HG03097 (cell line): ENCODE data around the gene CCDC107.
"Not testable (repeated sequence)": the region's sequence is repeated elsewhere in the genome, so short reads cannot be mapped to it uniquely, and the experiment has no call there.

ENCODE experiments used
- ATAC-seq: cut with Tn5 transposase; IDR thresholded peaks from one replicate; pipeline ENCODE4 v1.9.1; 2021; ENCODE audit not compliant: unreplicated experiment, low FRiP score

The CCDC107 gene

DNA sequence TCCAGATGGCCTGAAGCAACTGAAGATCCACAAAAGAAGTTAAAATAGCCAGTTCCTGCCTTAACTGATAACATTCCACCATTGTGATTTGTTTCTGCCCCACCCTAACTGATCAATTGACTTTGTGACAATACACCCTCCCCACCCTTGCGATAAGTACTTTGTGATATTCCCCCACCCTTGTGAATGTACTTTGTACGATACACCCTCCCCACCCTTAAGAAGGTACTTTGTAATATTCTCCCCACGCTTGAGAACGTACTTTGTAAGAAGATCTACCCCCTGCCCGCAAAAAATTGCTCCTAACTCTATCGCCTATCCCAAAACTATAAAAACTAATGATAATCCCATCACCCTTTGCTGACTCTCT lies 21.2 kb upstream of the CCDC107 start:
- ATAC-seq: not testable (repeated sequence)

DNA sequence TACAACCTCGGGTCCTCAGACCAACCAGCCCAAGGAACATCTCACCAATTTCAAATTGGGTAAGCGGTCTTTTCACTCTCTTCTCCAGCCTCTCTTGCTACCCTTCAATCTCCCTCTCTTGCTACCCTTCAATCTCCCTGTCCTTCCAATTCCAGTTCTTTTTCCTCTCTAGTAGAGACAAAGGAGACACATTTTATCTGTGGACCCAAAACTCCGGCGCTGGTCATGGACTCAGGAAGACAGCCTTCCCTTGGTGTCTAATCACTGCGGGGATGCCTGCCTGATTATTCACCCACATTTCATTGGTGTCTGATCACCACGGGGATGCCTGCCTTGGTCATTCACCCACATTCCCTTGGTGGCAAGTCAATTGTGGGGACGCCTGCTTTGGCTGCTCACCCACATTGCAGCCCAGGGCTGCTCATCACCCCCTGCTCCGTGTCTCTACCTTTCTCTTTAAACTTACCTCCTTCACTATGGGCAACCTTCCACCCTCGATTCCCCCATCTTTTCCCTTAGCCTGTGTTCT lies 20.6 kb upstream of the CCDC107 start:
- not testable (repeated sequence) for ATAC-seq

GRCh38 chr9:35638751-35639150 lies 19.3 kb upstream of the CCDC107 start:
- ATAC-seq: not testable (repeated sequence)

DNA sequence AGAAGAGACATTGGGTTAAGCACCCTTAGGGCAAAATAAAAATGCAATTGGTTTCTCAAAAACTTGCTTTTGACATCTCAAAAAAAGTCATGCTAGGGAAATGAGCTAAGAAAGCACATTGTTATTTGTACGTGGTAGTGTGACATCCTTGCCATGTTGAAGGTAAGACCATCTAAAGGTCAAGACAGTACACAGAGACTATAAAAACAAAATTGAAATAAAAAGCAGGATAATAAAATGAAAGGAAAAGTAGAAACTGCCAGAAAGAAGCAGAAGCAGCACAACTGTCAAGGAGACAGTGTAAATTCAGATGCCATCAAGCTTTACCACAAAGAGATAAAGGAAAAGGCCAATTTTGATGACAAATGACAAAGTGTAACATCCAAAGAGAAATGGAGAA lies 18.9 kb upstream of the CCDC107 start:
- ATAC-seq: not testable (repeated sequence)

DNA sequence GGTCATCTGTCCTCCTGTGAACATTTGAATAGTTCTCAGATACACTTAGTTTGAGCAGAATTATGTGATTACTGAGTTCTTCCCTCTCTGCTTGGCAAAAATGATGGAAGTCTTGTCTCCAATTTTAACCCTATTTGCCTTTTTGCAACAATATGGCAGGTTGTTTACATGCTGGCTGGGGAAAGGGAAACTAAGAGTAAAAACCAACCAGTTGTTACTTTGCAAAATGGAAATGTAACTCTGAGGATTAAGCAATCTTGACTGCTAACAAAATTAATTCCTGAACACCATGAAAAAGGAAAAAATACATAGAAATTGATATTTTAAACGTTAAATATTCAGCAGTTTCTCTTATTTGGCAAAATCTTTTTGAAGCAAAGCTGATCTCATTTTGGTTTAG lies 18.5 kb upstream of the CCDC107 start:
- no peak for ATAC-seq

- ATAC-seq: not testable (repeated sequence)
Measured at GRCh38 chr9:35640431-35640830, 17.7 kb upstream of the CCDC107 start.

- ATAC-seq: not testable (repeated sequence)
Measured at GRCh38 chr9:35641478-35641877, 16.6 kb upstream of the CCDC107 start.

GRCh38 chr9:35643046-35643445 lies 15.0 kb upstream of the CCDC107 start:
- ATAC-seq: no peak

DNA sequence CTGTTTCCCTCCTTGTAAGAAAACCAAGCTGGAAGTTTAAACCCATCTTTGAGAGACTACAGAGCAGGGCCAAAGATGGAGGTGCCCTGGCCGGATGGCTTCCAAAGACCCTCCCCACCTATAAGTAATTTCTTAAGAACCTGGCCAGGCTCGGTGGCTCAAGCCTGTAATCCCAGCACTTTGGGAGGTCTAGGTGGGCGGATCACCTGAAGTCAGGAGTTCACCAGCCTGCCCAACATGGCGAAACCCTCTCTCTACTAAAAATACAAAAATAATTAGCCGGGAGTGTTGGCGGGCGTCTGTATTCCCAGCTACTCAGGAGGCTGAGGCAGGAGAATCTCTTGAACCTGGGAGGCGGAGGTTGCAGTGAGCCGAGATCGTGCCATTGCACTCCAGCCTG lies 12.4 kb upstream of the CCDC107 start:
- ATAC-seq: not testable (repeated sequence)

- ATAC-seq: no peak
Measured at GRCh38 chr9:35646153-35646532, 11.9 kb upstream of the CCDC107 start.

GRCh38 chr9:35646533-35647265 lies 11.4 kb upstream of the CCDC107 start:
- peak; percentile 85 for ATAC-seq

GRCh38 chr9:35649431-35650340 lies 8.4 kb upstream of the CCDC107 start:
- ATAC-seq: no peak

- ATAC-seq: no peak
Measured at GRCh38 chr9:35650341-35651158, 7.5 kb upstream of the CCDC107 start, which contains the start of gene SIT1. SIT1 (minus strand) TSS chr9:35650931; CDS start chr9:35650853, 78 bp downstream.

DNA sequence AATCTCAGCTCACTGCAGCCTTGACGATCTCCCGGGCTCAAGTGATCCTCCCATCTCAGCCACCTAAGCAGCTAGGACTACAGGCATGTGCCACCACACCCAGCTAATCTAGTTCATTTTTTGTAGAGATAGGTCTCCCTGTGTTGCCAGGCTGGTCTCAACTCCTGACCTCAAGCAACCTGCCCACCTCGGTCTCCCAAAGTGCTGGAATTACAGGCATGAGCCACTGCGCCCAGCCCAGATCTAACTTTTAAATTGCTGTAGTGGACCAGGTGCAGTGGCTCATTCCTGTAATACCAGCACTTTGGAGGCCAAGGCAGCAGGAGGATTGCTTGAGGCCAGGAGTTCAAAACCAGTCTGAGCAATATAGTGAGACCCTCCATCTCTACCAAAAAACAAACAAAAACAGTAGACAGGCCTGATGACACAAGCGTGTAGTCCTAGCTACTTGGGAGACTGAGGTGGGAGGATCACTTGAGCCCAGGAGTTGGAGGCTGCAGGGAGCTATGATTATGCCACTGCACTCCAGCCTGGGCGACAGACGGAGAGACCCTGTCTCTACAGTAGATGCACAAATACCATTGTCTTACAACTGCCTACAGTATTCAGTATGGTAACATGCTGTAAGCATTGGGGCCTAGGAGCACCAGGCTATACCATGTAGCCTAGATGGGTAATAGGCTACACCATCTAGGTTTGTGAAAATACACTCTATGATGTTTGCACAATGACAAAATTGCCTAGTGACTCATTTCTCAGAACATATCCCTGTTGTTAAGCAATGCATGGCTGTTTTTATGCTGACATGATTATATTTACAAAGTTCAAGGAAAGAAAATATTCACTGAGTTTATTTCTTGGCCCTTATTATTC lies 5.9 kb upstream of the CCDC107 start:
- no peak for ATAC-seq

GRCh38 chr9:35652829-35653209 lies 5.3 kb upstream of the CCDC107 start:
- ATAC-seq: no peak

- no peak for ATAC-seq
Measured at GRCh38 chr9:35653611-35654010, 4.5 kb upstream of the CCDC107 start.

DNA sequence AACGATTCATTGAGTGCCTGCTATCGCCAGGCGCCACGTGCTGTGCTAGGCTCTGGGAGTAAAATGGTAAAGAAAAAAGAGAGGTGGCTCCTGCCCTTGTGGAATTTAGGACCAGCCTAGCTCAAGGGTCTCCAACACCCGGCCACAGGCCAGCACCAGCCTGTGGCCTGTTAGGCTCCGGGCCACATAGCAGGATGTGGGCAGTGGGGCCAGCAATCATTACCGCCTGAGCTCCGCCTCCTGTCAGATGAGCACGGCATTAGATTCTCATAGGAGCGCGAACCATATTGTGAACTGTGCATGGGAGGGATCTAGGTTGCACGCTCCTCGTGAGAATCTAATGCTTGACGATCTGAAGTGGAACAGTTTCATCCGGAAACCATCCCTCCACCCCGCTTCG lies 1.7 kb upstream of the CCDC107 start:
- no peak for ATAC-seq

- ATAC-seq: no peak
Measured at GRCh38 chr9:35656831-35657545, 1.1 kb upstream of the CCDC107 start.

DNA sequence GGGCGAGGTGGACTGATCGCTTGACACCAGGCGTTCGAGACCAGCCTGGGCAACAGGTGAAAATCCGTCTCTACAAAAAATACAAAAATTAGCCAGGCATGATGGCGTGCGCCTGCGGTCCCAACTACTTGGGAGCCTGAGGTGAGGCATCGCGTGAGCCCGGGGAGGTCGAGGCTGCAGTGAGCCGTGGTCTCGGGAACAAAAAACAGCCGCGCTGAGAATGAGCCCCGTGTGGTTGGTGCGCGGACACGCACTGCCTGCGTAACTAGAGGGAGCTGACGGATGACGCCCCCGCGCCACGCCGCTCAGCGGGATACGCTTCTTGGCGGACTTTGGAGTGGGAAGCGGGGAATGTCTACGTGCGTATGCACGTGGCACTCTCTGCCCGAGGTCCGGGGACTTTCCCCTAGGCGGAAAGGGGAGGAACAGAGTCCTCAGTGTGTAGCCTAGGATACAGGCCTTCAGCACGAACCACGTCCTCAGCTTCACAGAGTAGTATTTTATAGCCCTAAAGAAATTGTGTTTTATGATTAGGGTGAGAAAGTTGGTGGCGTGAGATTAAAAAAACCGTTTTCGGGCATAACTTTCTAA lies 451 bp upstream of the CCDC107 start, which contains the start of gene RMRP:
TSS of gene RMRP (minus strand) at position 474 of the 591 bp plus-strand sequence.
- peak; percentile 71 for ATAC-seq
